Erythroblast (primary cell): Measurements from ENCODE around the gene CPSF7.

ENCODE experiments used
- GATA1 ChIP-seq: IDR thresholded peaks from 2 replicates; pipeline ENCODE4 v1.6.1; 2011; ENCODE audit warnings: low read depth, mild to moderate bottlenecking, control low read depth, low read length, moderate library complexity
- POLR2A ChIP-seq: IDR thresholded peaks from 2 replicates; pipeline ENCODE4 v1.6.1; 2011; ENCODE audit warnings: mild to moderate bottlenecking, low read length

GRCh38 chr11:61477727-61478148 is 48.0 kb upstream of the CPSF7 start:
- no peak for TF ChIP-seq POLR2A
- no peak for TF ChIP-seq GATA1
